CD4-positive, alpha-beta T cell (primary cell): ENCODE measurements around the gene ADAMTSL2. TPM values are rescaled to one million over a fixed set of nuclear protein-coding genes. Genes with fewer than 3 reads are reported as not detected.

ENCODE experiments used
- ATAC-seq: fragments of 200-7000 bp; cut with Tn5 transposase; one replicate; pipeline ENCODE4 v1.10.0; 2022; ENCODE audit warnings: mild to moderate bottlenecking; ENCODE audit not compliant: poor library complexity
- CTCF ChIA-PET: fragments of 350-600 bp; sonication (Branson Sonifier 250); formaldehyde crosslinking; loops from one replicate; lab custom pipeline; 2021; ENCODE audit warnings: antibody characterized with exemption, inconsistent platforms; lab: Charles Lee
- POLR2A ChIA-PET: fragments of 350-600 bp; sonication (Branson Sonifier 250); formaldehyde crosslinking; loops from one replicate; lab custom pipeline; 2021; ENCODE audit warnings: antibody characterized with exemption, inconsistent platforms; lab: Charles Lee
- DNase-seq, 14 experiments: peaks; one replicate each; pipeline ENCODE4 v3.0.0-alpha.2; 2013 to 2020; ENCODE audit warnings: mixed read lengths in 2 of 14
- H3K27ac ChIP-seq, 2 donors: one replicate each; pipeline versions ENCODE4 v1.5.1 to v1.7.0; 2013; ENCODE audit warnings: low read length in 2 of 2, low read depth in 1 of 2, mild to moderate bottlenecking in 1 of 2
- H3K27me3 ChIP-seq, 2 experiments: 1 replicate in 1 of 2; 2 replicates in 1 of 2; pipeline versions ENCODE4 v1.6.1 to v1.7.0; 2013; ENCODE audit warnings: low read length in 2 of 2, control low read depth in 1 of 2, mild to moderate bottlenecking in 1 of 2, moderate library complexity in 1 of 2; ENCODE audit not compliant: insufficient read depth in 2 of 2, control insufficient read depth in 1 of 2
- H3K36me3 ChIP-seq: one replicate; pipeline ENCODE4 v1.6.1; 2013; ENCODE audit warnings: low read length, control low read depth; ENCODE audit not compliant: insufficient read depth
- H3K4me1 ChIP-seq: one replicate; pipeline ENCODE4 v1.6.1; 2013; ENCODE audit warnings: low read length, control low read depth; ENCODE audit not compliant: insufficient read depth
- H3K4me3 ChIP-seq: one replicate; pipeline ENCODE4 v1.5.1; 2013; ENCODE audit warnings: mild to moderate bottlenecking, low read length, moderate library complexity
- H3K9me3 ChIP-seq, 2 experiments: 1 replicate in 1 of 2; 2 replicates in 1 of 2; pipeline versions ENCODE4 v1.6.1 to v1.7.0; 2013; ENCODE audit warnings: low read length in 2 of 2, mild to moderate bottlenecking in 2 of 2, control low read depth in 1 of 2, moderate library complexity in 1 of 2; ENCODE audit not compliant: control insufficient read depth in 1 of 2, insufficient read depth in 1 of 2
- H3K27ac Mint-ChIP-seq: one replicate; pipeline ENCODE4 v1.8.0; 2020; ENCODE audit warnings: mixed read lengths
- H3K27me3 Mint-ChIP-seq: one replicate; pipeline ENCODE4 v1.8.0; 2021; ENCODE audit warnings: mixed read lengths
- H3K36me3 Mint-ChIP-seq: one replicate; pipeline ENCODE4 v1.8.0; 2021; ENCODE audit warnings: low read depth, mixed read lengths
- H3K4me1 Mint-ChIP-seq: one replicate; pipeline ENCODE4 v1.8.0; 2021; ENCODE audit warnings: low read depth, mixed read lengths
- H3K4me3 Mint-ChIP-seq: one replicate; pipeline ENCODE4 v1.8.0; 2020; ENCODE audit warnings: mild to moderate bottlenecking, mixed read lengths
- H3K9me3 Mint-ChIP-seq: one replicate; pipeline ENCODE4 v1.8.0; 2020; ENCODE audit warnings: mixed read lengths
- CTCF ChIP-seq: fragments of 200-600 bp; IDR thresholded peaks from one replicate; pipeline ENCODE4 v1.8.0; 2022; ENCODE audit warnings: antibody characterized with exemption, mild to moderate bottlenecking
- intact Hi-C, 2 experiments: fragments of 100-400 bp; cut with DNase I in 1 of 2; cut with micrococcal nuclease in 1 of 2; formaldehyde crosslinking; loops; one replicate each; pipeline versions ENCODE4 v1.15.1 to v1.9.0; 2023 to 2025; cut with DNase I, micrococcal nuclease
- total RNA-seq, 174 experiments: library from RNA in 2 of 174; stranded (reverse) in 2 of 174; gene quantifications; one replicate each; pipeline ENCODE4 v1.2.3 and lab custom pipeline; 2021 to 2026

ADAMTSL2 gene
- total RNA-seq, 2 experiments from 2014 or later: 1.2 to 1.3 TPM

- ChIA-PET CTCF (no interaction called here), POLR2A (no interaction called here)
- H3K36me3 ChIP-seq: no peaks in the 10 kb centered on the region
- H3K27ac ChIP-seq: no peak overlapping the region
- H3K9me3 ChIP-seq: peaks cover 9 to 27% of the 10 kb centered on the region in 2 experiments
- intact Hi-C loops: loop anchor here (5.0 kb wide), 2 partner anchors 116 to 126 kb away; no protein-coding TSS in a partner anchor
- Mint-ChIP-seq H3K27me3 (peaks cover 5% of the 10 kb centered on the region), H3K36me3 (no peaks in the 10 kb centered on the region), H3K9me3 (peaks cover 9% of the 10 kb centered on the region), H3K27ac (no peak overlapping the region), H3K4me3 (no peak overlapping the region), H3K4me1 (peaks cover 4% of the 10 kb centered on the region)
- DNase-seq (no peak), ATAC-seq (no peak)
- no peak for TF ChIP-seq CTCF
- peaks cover 8% of the 10 kb centered on the region for H3K4me1 ChIP-seq
- H3K4me3 ChIP-seq: no peak overlapping the region
- peaks cover 0 to 11% of the 10 kb centered on the region in 2 experiments for H3K27me3 ChIP-seq
Measured at GRCh38 chr9:133601746-133602145, 67.2 kb downstream of the ADAMTSL2 start.

- H3K27me3 Mint-ChIP-seq: peaks cover 11% of the 10 kb centered on the region
- peaks cover 4% of the 10 kb centered on the region for H3K9me3 Mint-ChIP-seq
- no peaks in the 10 kb centered on the region for H3K36me3 Mint-ChIP-seq
- intact Hi-C loops: loop anchor here (5.0 kb wide), 2 partner anchors 115 to 125 kb away; no protein-coding TSS in a partner anchor
- H3K4me1 ChIP-seq: peaks cover 8% of the 10 kb centered on the region
- H3K36me3 ChIP-seq: no peaks in the 10 kb centered on the region
- DNase-seq (no peak), ATAC-seq (no peak)
- ChIA-PET CTCF (no interaction called here), POLR2A (no interaction called here)
- peaks cover 0 to 11% of the 10 kb centered on the region in 2 experiments for H3K27me3 ChIP-seq
- H3K4me3 ChIP-seq: no peak overlapping the region
- peaks cover 4 to 27% of the 10 kb centered on the region in 2 experiments for H3K9me3 ChIP-seq
- H3K4me1 Mint-ChIP-seq: peaks cover 4% of the 10 kb centered on the region
- H3K27ac ChIP-seq: no peak overlapping the region
- TF ChIP-seq CTCF: no peak
- H3K4me3 Mint-ChIP-seq: no peak overlapping the region
- no peak overlapping the region for H3K27ac Mint-ChIP-seq
Measured at GRCh38 chr9:133602277-133602676, 67.8 kb downstream of the ADAMTSL2 start.

GRCh38 chr9:133603135-133603927, 68.8 kb downstream of the ADAMTSL2 start:
- intact Hi-C loops: loop anchor here (5.0 kb wide), 2 partner anchors 114 to 124 kb away; no protein-coding TSS in a partner anchor
- H3K9me3 ChIP-seq: peaks cover 0 to 21% of the 10 kb centered on the region in 2 experiments
- H3K27ac Mint-ChIP-seq: no peak overlapping the region
- no peaks in the 10 kb centered on the region for H3K36me3 ChIP-seq
- ChIA-PET POLR2A (no interaction called here), CTCF (interaction anchor here (1.6 kb wide), 1 partner anchor 11 kb away, joined by 3 read pairs; no protein-coding TSS in a partner anchor)
- H3K4me1 Mint-ChIP-seq: peaks cover 4% of the 10 kb centered on the region
- ATAC-seq (no peak), DNase-seq (no peak)
- no peaks in the 10 kb centered on the region for H3K9me3 Mint-ChIP-seq
- no peaks in the 10 kb centered on the region for H3K36me3 Mint-ChIP-seq
- peaks cover 9 to 19% of the 10 kb centered on the region in 2 experiments for H3K27me3 ChIP-seq
- no peak overlapping the region for H3K4me3 Mint-ChIP-seq
- TF ChIP-seq CTCF: no peak
- no peak overlapping the region for H3K27ac ChIP-seq
- H3K4me3 ChIP-seq: no peak overlapping the region
- peaks cover 8% of the 10 kb centered on the region for H3K4me1 ChIP-seq
- peaks cover 17% of the 10 kb centered on the region for H3K27me3 Mint-ChIP-seq
